Measurements from ENCODE around the gene EIF4E.
"Not testable (repeated sequence)": the region's sequence is repeated elsewhere in the genome, so short reads cannot be mapped to it uniquely, and the experiment has no call there.

Gene EIF4E

GRCh38 chr4:98879515-98879914 lies 49.4 kb downstream of the EIF4E start:
- no peak overlapping the region for H3K27ac ChIP-seq (replicated peaks)
- H3K27me3 ChIP-seq (ENCODE audit: insufficient read depth, poor library complexity, severe bottlenecking): no peaks in the 10 kb centered on the region
- H3K4me3 ChIP-seq (replicated peaks; ENCODE audit: insufficient read depth, low read length): no peak overlapping the region
- TF ChIP-seq SPI1 (IDR thresholded peaks at IDR 0.05; ENCODE audit: borderline replicate concordance, low read depth) (no peak), POLR2AphosphoS5 (IDR thresholded peaks at IDR 0.05; ENCODE audit: low read depth) (no peak), GABPA (IDR thresholded peaks at IDR 0.05; ENCODE audit: low read depth) (no peak), REST (IDR thresholded peaks at IDR 0.05; ENCODE audit: insufficient replicate concordance, low read depth) (no peak), CTCF (IDR thresholded peaks at IDR 0.05; ENCODE audit: insufficient read depth, low read length) (no peak)
- no peak for DNase-seq (ENCODE audit: low read depth in 1 of 2, low spot score in 1 of 2)

DNA sequence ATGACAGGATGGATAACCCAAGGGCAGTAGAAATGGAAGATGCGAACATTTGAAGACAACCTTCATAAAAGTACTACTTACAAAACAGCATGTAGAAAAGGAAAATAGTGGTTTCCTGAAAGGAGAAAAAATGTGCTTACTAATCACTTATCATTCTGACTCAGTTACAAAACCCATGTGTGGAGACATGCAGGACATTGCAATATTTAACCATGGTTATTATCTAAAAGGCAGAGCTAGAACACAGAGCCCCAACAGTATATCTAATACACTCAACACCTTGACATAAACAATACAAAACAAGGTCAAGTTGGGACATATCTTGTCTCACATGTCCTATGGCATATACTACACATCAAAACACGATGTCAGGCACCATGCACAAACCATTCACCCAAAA lies 55.9 kb downstream of the EIF4E start:
- no peak for TF ChIP-seq SPI1 (IDR thresholded peaks at IDR 0.05; ENCODE audit: borderline replicate concordance, low read depth)
- TF ChIP-seq REST (IDR thresholded peaks at IDR 0.05; ENCODE audit: insufficient replicate concordance, low read depth): no peak
- no peak for TF ChIP-seq GABPA (IDR thresholded peaks at IDR 0.05; ENCODE audit: low read depth)
- no peak for TF ChIP-seq POLR2AphosphoS5 (IDR thresholded peaks at IDR 0.05; ENCODE audit: low read depth)
- TF ChIP-seq CTCF (IDR thresholded peaks at IDR 0.05; ENCODE audit: insufficient read depth, low read length): no peak
- H3K27me3 ChIP-seq (ENCODE audit: insufficient read depth, poor library complexity, severe bottlenecking): no peaks in the 10 kb centered on the region
- no peak for DNase-seq (ENCODE audit: low read depth in 1 of 2, low spot score in 1 of 2)
- no peak overlapping the region for H3K4me3 ChIP-seq (replicated peaks; ENCODE audit: insufficient read depth, low read length)
- no peak overlapping the region for H3K27ac ChIP-seq (replicated peaks)

GRCh38 chr4:98872120-98872906 lies 56.6 kb downstream of the EIF4E start:
- not testable (repeated sequence) for H3K4me3 ChIP-seq (replicated peaks; ENCODE audit: insufficient read depth, low read length); H3K27me3 ChIP-seq (ENCODE audit: insufficient read depth, poor library complexity, severe bottlenecking); DNase-seq (ENCODE audit: low read depth in 1 of 2, low spot score in 1 of 2); H3K27ac ChIP-seq (replicated peaks)

- no peak overlapping the region for H3K27ac ChIP-seq (replicated peaks)
- TF ChIP-seq REST (IDR thresholded peaks at IDR 0.05; ENCODE audit: insufficient replicate concordance, low read depth) (no peak), POLR2AphosphoS5 (IDR thresholded peaks at IDR 0.05; ENCODE audit: low read depth) (no peak), GABPA (IDR thresholded peaks at IDR 0.05; ENCODE audit: low read depth) (no peak), CTCF (IDR thresholded peaks at IDR 0.05; ENCODE audit: insufficient read depth, low read length) (no peak), SPI1 (IDR thresholded peaks at IDR 0.05; ENCODE audit: borderline replicate concordance, low read depth) (no peak)
- DNase-seq (ENCODE audit: low read depth in 1 of 2, low spot score in 1 of 2): no peak
- H3K27me3 ChIP-seq (ENCODE audit: insufficient read depth, poor library complexity, severe bottlenecking): no peaks in the 10 kb centered on the region
- no peak overlapping the region for H3K4me3 ChIP-seq (replicated peaks; ENCODE audit: insufficient read depth, low read length)
Observed at GRCh38 chr4:98867648-98868047, 61.3 kb downstream of the EIF4E start.

All from HL-60 (cell line).